ENCODE data around the gene MB21D2.

- TF ChIP-seq CTCF (IDR thresholded peaks at IDR 0.05) = no peak
- TF ChIP-seq POLR2A (IDR thresholded peaks at IDR 0.05) = no peak
Observed at GRCh38 chr3:192844486-192844765, 73.2 kb downstream of the MB21D2 start.

All from upper lobe of left lung (tissue), 4 donors.